GM23338 (cell line): ENCODE measurements around the gene SORBS2. TPM values are rescaled to one million over a fixed set of nuclear protein-coding genes. Genes with fewer than 3 reads are reported as not detected.

Source experiments
- ATAC-seq: fragments of 200-7000 bp; cut with Tn5 transposase; 3 replicates; pipeline ENCODE4 v1.9.1; 2020
- DNase-seq: peaks from one replicate; pipeline ENCODE4 v3.0.0-alpha.2; 2015; ENCODE audit warnings: low spot score
- H2AFZ ChIP-seq: fragments of 200-600 bp; sonication (generic); 2 replicates; pipeline ENCODE4 v1.8.0; 2016; ENCODE audit warnings: antibody characterized with exemption, mild to moderate bottlenecking, moderate library complexity
- H3F3A ChIP-seq: fragments of 200-600 bp; sonication (generic); replicated peaks from 2 replicates; pipeline ENCODE4 v1.8.0; 2017; ENCODE audit warnings: antibody characterized with exemption, mixed run types, low read depth
- H3K27ac ChIP-seq: fragments of 200-600 bp; sonication (generic); 2 replicates; pipeline ENCODE4 v1.6.1; 2016; ENCODE audit warnings: low read depth
- H3K27me3 ChIP-seq: fragments of 200-600 bp; sonication (generic); 2 replicates; pipeline ENCODE4 v1.8.0; 2016; ENCODE audit warnings: mild to moderate bottlenecking, mixed run types, moderate library complexity; ENCODE audit not compliant: insufficient read depth
- H3K36me3 ChIP-seq: fragments of 200-600 bp; sonication (generic); 2 replicates; pipeline ENCODE4 v1.8.0; 2016; ENCODE audit warnings: mild to moderate bottlenecking; ENCODE audit not compliant: insufficient read depth
- H3K4me1 ChIP-seq: fragments of 200-600 bp; sonication (generic); 2 replicates; pipeline ENCODE4 v1.8.0; 2016; ENCODE audit warnings: mild to moderate bottlenecking, moderate library complexity; ENCODE audit not compliant: insufficient read depth
- H3K4me2 ChIP-seq: fragments of 200-600 bp; sonication (generic); 2 replicates; pipeline ENCODE4 v1.7.1; 2017; ENCODE audit warnings: mixed run types
- H3K4me3 ChIP-seq: fragments of 200-600 bp; sonication (generic); 2 replicates; pipeline ENCODE4 v1.6.1; 2016; ENCODE audit warnings: mixed run types
- H3K79me2 ChIP-seq: fragments of 200-600 bp; sonication (generic); replicated peaks from 2 replicates; pipeline ENCODE4 v1.8.0; 2017; ENCODE audit warnings: mild to moderate bottlenecking; ENCODE audit not compliant: insufficient read depth
- H3K9me2 ChIP-seq: fragments of 200-600 bp; sonication (generic); 2 replicates; pipeline ENCODE4 v1.8.0; 2017; ENCODE audit not compliant: insufficient read depth
- H4K20me1 ChIP-seq: fragments of 200-600 bp; sonication (generic); replicated peaks from 2 replicates; pipeline ENCODE4 v1.8.0; 2017; ENCODE audit warnings: mild to moderate bottlenecking; ENCODE audit not compliant: insufficient read depth
- H3K27ac Mint-ChIP-seq: 2 replicates; pipeline ENCODE4 v1.8.0; 2020; ENCODE audit warnings: inconsistent platforms, mild to moderate bottlenecking, moderate library complexity, mixed read lengths
- H3K27me3 Mint-ChIP-seq: 3 replicates; pipeline ENCODE4 v1.8.0; 2022; ENCODE audit warnings: low read depth, mild to moderate bottlenecking, moderate library complexity, mixed read lengths, inconsistent platforms; ENCODE audit not compliant: insufficient read depth, poor library complexity
- H3K36me3 Mint-ChIP-seq: 3 replicates; pipeline ENCODE4 v1.8.0; 2021; ENCODE audit warnings: low read depth, mild to moderate bottlenecking, inconsistent platforms, moderate library complexity, mixed read lengths
- H3K4me1 Mint-ChIP-seq: 3 replicates; pipeline ENCODE4 v1.8.0; 2020; ENCODE audit warnings: mild to moderate bottlenecking, inconsistent platforms, mixed read lengths
- H3K4me3 Mint-ChIP-seq: 3 replicates; pipeline ENCODE4 v1.8.0; 2021; ENCODE audit warnings: moderate library complexity, mild to moderate bottlenecking, inconsistent platforms, mixed read lengths
- H3K9me3 Mint-ChIP-seq: 3 replicates; pipeline ENCODE4 v1.8.0; 2020; ENCODE audit warnings: moderate library complexity, mild to moderate bottlenecking, inconsistent platforms, mixed read lengths
- EZH2phosphoT487 ChIP-seq: fragments of 200-600 bp; sonication (generic); IDR thresholded peaks from one replicate; pipeline ENCODE4 v1.8.1; 2018; ENCODE audit warnings: antibody characterized with exemption; ENCODE audit not compliant: unreplicated experiment
- JUNB ChIP-seq: IDR thresholded peaks from one replicate; pipeline ENCODE4 v1.6.1; 2016; ENCODE audit warnings: antibody characterized with exemption; ENCODE audit not compliant: unreplicated experiment
- NANOG ChIP-seq: IDR thresholded peaks from 2 replicates; pipeline ENCODE4 v1.6.1; 2016; ENCODE audit warnings: antibody characterized with exemption, borderline replicate concordance
- STAT1 ChIP-seq: IDR thresholded peaks from one replicate; pipeline ENCODE4 v1.6.1; 2016; ENCODE audit warnings: antibody characterized with exemption; ENCODE audit not compliant: unreplicated experiment
- ZNF114 ChIP-seq: fragments of 250-450 bp; sonication (Bioruptor Pico); IDR thresholded peaks from 2 replicates; pipeline ENCODE4 v1.5.0; 2020; ENCODE audit warnings: mild to moderate bottlenecking, moderate library complexity
- ZNF331 ChIP-seq: fragments of 250-450 bp; sonication (Bioruptor Pico); IDR thresholded peaks from 2 replicates; pipeline ENCODE4 v1.5.0; 2020; ENCODE audit warnings: low read depth, mild to moderate bottlenecking, moderate library complexity
- polyA plus RNA-seq: library from polyadenylated mRNA; unstranded; fragments of >200 nt; fragmentation: Nextera tagmentation; extraction: Ambion mirVana; gene quantifications from 2 replicates; pipeline ENCODE4 v1.2.1, GENCODE V29; 2016
- total RNA-seq: library from RNA; depleted of rRNA; stranded (reverse); fragments of >200 nt; shearing (Covaris generic); gene quantifications from 2 replicates; pipeline ENCODE4 v1.2.3, GENCODE V29; 2014
- TF ChIP-seq, protein P1 (sequence below), 2 experiments: fragments of 200-600 bp in 1 of 2; sonication (generic) in 1 of 2; conservative IDR thresholded peaks; 2 replicates each; pipeline versions ENCODE4 v1.5.1 to v1.6.1; 2016 to 2017; ENCODE audit warnings: antibody characterized with exemption in 2 of 2, low read depth in 2 of 2, mild to moderate bottlenecking in 2 of 2, moderate library complexity in 1 of 2
- TF ChIP-seq, protein P2 (sequence below): IDR thresholded peaks from one replicate; pipeline ENCODE4 v1.6.1; 2018; ENCODE audit warnings: antibody characterized with exemption; ENCODE audit not compliant: unreplicated experiment
- TF ChIP-seq, protein P3 (sequence below): fragments of 250-450 bp; sonication (Bioruptor Pico); IDR thresholded peaks from 2 replicates; pipeline ENCODE4 v1.5.0; 2020; ENCODE audit warnings: mild to moderate bottlenecking, moderate library complexity
- TF ChIP-seq, protein P4 (sequence below): IDR thresholded peaks from 2 replicates; pipeline ENCODE4 v1.6.1; 2016; ENCODE audit warnings: antibody characterized with exemption

Gene SORBS2
- total and polyA plus RNA-seq, 2 experiments from 2014 or later = 17.8 to 27.6 TPM

DNA sequence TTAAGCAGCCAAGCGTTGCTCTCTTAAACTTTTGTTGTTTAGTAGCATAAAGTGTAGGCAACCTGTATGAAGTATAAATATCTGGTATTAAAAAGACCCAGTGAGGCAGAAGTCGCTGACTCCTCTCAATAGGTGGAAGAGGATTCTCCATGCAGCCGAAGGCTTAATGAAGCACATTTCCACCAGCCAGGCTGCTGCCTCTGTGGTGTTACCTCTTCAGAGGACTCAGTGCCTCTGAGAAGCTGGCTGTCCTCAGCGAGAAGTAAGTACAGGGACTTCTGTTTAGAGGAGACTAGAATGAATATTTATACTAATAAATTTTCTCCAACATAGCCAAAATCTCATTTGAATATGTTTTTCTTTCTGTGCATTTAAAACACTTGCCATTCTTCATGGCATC lies 6.0 kb downstream of the SORBS2 start:
- H3K27me3 Mint-ChIP-seq = no peaks in the 10 kb centered on the region
- no peaks in the 10 kb centered on the region for H3K79me2 ChIP-seq
- peaks cover 28% of the 10 kb centered on the region for H3K4me1 ChIP-seq
- no peak overlapping the region for H3K4me3 ChIP-seq
- no peak for DNase-seq
- no peak overlapping the region for H3K4me3 Mint-ChIP-seq
- H3F3A ChIP-seq = no peaks in the 10 kb centered on the region
- H3K27ac ChIP-seq = no peak overlapping the region
- no peak overlapping the region for H3K4me2 ChIP-seq
- H3K27me3 ChIP-seq = no peaks in the 10 kb centered on the region
- TF ChIP-seq EZH2phosphoT487 = no peak
- TF ChIP-seq, protein P1, sequence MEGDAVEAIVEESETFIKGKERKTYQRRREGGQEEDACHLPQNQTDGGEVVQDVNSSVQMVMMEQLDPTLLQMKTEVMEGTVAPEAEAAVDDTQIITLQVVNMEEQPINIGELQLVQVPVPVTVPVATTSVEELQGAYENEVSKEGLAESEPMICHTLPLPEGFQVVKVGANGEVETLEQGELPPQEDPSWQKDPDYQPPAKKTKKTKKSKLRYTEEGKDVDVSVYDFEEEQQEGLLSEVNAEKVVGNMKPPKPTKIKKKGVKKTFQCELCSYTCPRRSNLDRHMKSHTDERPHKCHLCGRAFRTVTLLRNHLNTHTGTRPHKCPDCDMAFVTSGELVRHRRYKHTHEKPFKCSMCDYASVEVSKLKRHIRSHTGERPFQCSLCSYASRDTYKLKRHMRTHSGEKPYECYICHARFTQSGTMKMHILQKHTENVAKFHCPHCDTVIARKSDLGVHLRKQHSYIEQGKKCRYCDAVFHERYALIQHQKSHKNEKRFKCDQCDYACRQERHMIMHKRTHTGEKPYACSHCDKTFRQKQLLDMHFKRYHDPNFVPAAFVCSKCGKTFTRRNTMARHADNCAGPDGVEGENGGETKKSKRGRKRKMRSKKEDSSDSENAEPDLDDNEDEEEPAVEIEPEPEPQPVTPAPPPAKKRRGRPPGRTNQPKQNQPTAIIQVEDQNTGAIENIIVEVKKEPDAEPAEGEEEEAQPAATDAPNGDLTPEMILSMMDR (conservative IDR thresholded peaks at IDR 0.05; ENCODE audit: low read depth in 2 of 2) = no peak
- TF ChIP-seq ZNF331 (CRISPR knock-in tag) = no peak
- no peak for TF ChIP-seq NANOG
- TF ChIP-seq, protein P2, sequence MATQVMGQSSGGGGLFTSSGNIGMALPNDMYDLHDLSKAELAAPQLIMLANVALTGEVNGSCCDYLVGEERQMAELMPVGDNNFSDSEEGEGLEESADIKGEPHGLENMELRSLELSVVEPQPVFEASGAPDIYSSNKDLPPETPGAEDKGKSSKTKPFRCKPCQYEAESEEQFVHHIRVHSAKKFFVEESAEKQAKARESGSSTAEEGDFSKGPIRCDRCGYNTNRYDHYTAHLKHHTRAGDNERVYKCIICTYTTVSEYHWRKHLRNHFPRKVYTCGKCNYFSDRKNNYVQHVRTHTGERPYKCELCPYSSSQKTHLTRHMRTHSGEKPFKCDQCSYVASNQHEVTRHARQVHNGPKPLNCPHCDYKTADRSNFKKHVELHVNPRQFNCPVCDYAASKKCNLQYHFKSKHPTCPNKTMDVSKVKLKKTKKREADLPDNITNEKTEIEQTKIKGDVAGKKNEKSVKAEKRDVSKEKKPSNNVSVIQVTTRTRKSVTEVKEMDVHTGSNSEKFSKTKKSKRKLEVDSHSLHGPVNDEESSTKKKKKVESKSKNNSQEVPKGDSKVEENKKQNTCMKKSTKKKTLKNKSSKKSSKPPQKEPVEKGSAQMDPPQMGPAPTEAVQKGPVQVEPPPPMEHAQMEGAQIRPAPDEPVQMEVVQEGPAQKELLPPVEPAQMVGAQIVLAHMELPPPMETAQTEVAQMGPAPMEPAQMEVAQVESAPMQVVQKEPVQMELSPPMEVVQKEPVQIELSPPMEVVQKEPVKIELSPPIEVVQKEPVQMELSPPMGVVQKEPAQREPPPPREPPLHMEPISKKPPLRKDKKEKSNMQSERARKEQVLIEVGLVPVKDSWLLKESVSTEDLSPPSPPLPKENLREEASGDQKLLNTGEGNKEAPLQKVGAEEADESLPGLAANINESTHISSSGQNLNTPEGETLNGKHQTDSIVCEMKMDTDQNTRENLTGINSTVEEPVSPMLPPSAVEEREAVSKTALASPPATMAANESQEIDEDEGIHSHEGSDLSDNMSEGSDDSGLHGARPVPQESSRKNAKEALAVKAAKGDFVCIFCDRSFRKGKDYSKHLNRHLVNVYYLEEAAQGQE = no peak
- no peak for TF ChIP-seq ZNF114 (CRISPR knock-in tag)
- TF ChIP-seq, protein P3, sequence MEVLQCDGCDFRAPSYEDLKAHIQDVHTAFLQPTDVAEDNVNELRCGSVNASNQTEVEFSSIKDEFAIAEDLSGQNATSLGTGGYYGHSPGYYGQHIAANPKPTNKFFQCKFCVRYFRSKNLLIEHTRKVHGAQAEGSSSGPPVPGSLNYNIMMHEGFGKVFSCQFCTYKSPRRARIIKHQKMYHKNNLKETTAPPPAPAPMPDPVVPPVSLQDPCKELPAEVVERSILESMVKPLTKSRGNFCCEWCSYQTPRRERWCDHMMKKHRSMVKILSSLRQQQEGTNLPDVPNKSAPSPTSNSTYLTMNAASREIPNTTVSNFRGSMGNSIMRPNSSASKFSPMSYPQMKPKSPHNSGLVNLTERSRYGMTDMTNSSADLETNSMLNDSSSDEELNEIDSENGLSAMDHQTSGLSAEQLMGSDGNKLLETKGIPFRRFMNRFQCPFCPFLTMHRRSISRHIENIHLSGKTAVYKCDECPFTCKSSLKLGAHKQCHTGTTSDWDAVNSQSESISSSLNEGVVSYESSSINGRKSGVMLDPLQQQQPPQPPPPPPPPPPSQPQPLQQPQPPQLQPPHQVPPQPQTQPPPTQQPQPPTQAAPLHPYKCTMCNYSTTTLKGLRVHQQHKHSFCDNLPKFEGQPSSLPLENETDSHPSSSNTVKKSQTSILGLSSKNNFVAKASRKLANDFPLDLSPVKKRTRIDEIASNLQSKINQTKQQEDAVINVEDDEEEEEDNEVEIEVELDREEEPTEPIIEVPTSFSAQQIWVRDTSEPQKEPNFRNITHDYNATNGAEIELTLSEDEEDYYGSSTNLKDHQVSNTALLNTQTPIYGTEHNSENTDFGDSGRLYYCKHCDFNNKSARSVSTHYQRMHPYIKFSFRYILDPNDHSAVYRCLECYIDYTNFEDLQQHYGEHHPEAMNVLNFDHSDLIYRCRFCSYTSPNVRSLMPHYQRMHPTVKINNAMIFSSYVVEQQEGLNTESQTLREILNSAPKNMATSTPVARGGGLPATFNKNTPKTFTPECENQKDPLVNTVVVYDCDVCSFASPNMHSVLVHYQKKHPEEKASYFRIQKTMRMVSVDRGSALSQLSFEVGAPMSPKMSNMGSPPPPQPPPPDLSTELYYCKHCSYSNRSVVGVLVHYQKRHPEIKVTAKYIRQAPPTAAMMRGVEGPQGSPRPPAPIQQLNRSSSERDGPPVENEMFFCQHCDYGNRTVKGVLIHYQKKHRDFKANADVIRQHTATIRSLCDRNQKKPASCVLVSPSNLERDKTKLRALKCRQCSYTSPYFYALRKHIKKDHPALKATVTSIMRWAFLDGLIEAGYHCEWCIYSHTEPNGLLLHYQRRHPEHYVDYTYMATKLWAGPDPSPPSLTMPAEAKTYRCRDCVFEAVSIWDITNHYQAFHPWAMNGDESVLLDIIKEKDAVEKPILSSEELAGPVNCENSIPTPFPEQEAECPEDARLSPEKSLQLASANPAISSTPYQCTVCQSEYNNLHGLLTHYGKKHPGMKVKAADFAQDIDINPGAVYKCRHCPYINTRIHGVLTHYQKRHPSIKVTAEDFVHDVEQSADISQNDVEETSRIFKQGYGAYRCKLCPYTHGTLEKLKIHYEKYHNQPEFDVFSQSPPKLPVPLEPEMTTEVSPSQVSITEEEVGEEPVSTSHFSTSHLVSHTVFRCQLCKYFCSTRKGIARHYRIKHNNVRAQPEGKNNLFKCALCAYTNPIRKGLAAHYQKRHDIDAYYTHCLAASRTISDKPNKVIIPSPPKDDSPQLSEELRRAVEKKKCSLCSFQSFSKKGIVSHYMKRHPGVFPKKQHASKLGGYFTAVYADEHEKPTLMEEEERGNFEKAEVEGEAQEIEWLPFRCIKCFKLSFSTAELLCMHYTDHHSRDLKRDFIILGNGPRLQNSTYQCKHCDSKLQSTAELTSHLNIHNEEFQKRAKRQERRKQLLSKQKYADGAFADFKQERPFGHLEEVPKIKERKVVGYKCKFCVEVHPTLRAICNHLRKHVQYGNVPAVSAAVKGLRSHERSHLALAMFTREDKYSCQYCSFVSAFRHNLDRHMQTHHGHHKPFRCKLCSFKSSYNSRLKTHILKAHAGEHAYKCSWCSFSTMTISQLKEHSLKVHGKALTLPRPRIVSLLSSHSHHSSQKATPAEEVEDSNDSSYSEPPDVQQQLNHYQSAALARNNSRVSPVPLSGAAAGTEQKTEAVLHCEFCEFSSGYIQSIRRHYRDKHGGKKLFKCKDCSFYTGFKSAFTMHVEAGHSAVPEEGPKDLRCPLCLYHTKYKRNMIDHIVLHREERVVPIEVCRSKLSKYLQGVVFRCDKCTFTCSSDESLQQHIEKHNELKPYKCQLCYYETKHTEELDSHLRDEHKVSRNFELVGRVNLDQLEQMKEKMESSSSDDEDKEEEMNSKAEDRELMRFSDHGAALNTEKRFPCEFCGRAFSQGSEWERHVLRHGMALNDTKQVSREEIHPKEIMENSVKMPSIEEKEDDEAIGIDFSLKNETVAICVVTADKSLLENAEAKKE (CRISPR knock-in tag) = no peak
- no peak for TF ChIP-seq JUNB
- no peak for TF ChIP-seq STAT1
- TF ChIP-seq, protein P4, sequence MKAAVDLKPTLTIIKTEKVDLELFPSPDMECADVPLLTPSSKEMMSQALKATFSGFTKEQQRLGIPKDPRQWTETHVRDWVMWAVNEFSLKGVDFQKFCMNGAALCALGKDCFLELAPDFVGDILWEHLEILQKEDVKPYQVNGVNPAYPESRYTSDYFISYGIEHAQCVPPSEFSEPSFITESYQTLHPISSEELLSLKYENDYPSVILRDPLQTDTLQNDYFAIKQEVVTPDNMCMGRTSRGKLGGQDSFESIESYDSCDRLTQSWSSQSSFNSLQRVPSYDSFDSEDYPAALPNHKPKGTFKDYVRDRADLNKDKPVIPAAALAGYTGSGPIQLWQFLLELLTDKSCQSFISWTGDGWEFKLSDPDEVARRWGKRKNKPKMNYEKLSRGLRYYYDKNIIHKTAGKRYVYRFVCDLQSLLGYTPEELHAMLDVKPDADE = no peak
- no peaks in the 10 kb centered on the region for H3K36me3 Mint-ChIP-seq
- no peaks in the 10 kb centered on the region for H3K9me3 Mint-ChIP-seq
- no peaks in the 10 kb centered on the region for H3K9me2 ChIP-seq
- no peak overlapping the region for H3K27ac Mint-ChIP-seq
- no peaks in the 10 kb centered on the region for H3K36me3 ChIP-seq
- peak overlapping the region; percentile 23; the same call in 1 of the 2 replicates for H2AFZ ChIP-seq
- ATAC-seq = no peak; the same call in 2 of the 3 replicates
- no peaks in the 10 kb centered on the region for H4K20me1 ChIP-seq
- peaks cover 34% of the 10 kb centered on the region for H3K4me1 Mint-ChIP-seq
